Fibroblast of villous mesenchyme (primary cell): ENCODE data around the gene CMIP. TPM values are rescaled to one million over a fixed set of nuclear protein-coding genes. Genes with fewer than 3 reads are reported as not detected.
"Not testable (repeated sequence)": the region's sequence is repeated elsewhere in the genome, so short reads cannot be mapped to it uniquely, and the experiment has no call there.

Source experiments
- DNase-seq: peaks from one replicate; pipeline ENCODE4 v3.0.0-alpha.2; 2010; ENCODE audit warnings: low read depth
- H3K4me3 ChIP-seq: 2 replicates; pipeline ENCODE4 v1.5.1; 2011; ENCODE audit warnings: low read depth, mild to moderate bottlenecking, low read length
- CTCF ChIP-seq: IDR thresholded peaks from 2 replicates; pipeline ENCODE4 v1.5.1; 2012; ENCODE audit warnings: low read depth, mild to moderate bottlenecking, low read length; ENCODE audit not compliant: insufficient read depth
- total RNA-seq: library from RNA; depleted of rRNA; stranded (reverse); fragments of >200 nt; gene quantifications from 2 replicates; pipeline ENCODE4 v1.2.3, GENCODE V29; 2012

CMIP gene
- total RNA-seq, 1 donor: 7.8 TPM

- H3K4me3 ChIP-seq: no peak overlapping the region
- no peak for TF ChIP-seq CTCF
- DNase-seq: no peak
Observed at GRCh38 chr16:81421536-81421935, 23.1 kb upstream of the CMIP start.

- H3K4me3 ChIP-seq, DNase-seq: not testable (repeated sequence)
Observed at GRCh38 chr16:81422153-81422552, 22.5 kb upstream of the CMIP start.

- no peak for DNase-seq
- TF ChIP-seq CTCF: no peak
- no peak overlapping the region for H3K4me3 ChIP-seq
Observed at GRCh38 chr16:81424771-81425170, 19.8 kb upstream of the CMIP start.

GRCh38 chr16:81427219-81427618 lies 17.4 kb upstream of the CMIP start:
- no peak for TF ChIP-seq CTCF
- no peak overlapping the region for H3K4me3 ChIP-seq
- no peak for DNase-seq

- TF ChIP-seq CTCF: peak; percentile 66
- DNase-seq: peak; percentile 56
- no peak overlapping the region for H3K4me3 ChIP-seq
Observed at GRCh38 chr16:81429045-81429521, 15.5 kb upstream of the CMIP start.

GRCh38 chr16:81431554-81432353 lies 12.9 kb upstream of the CMIP start:
- TF ChIP-seq CTCF: no peak
- no peak overlapping the region for H3K4me3 ChIP-seq
- no peak for DNase-seq

- H3K4me3 ChIP-seq: no peak overlapping the region
Observed at GRCh38 chr16:81432937-81433557, 11.6 kb upstream of the CMIP start.

More at GRCh38 chr16:81432937-81433557, 11.6 kb upstream of the CMIP start:
- TF ChIP-seq CTCF: no peak
- DNase-seq: no peak
